Adrenal gland (tissue), 5 donors: Measurements from ENCODE around the gene ERV3-1.
"Not testable (repeated sequence)": the region's sequence is repeated elsewhere in the genome, so short reads cannot be mapped to it uniquely, and the experiment has no call there.

Experiments
- CTCF ChIP-seq, 6 experiments: fragments of 450-650 bp in 4 of 6; fragments of 200-600 bp in 2 of 6; sonication (generic) in 1 of 6; IDR thresholded peaks; 1 replicate in 5 of 6; 2 replicates in 1 of 6; pipeline versions ENCODE4 v1.5.1 to v1.8.0; 2016 to 2021; ENCODE audit warnings: antibody characterized with exemption in 6 of 6, mild to moderate bottlenecking in 2 of 6, moderate library complexity in 1 of 6
- POLR2A ChIP-seq, 2 donors: fragments of 450-650 bp; IDR thresholded peaks; one replicate each; pipeline ENCODE4 v1.6.1; 2017; ENCODE audit warnings: antibody characterized with exemption in 2 of 2, mild to moderate bottlenecking in 2 of 2, moderate library complexity in 1 of 2
- donor health status: DM: no; HTN: no; CAD: no.

- TF ChIP-seq CTCF, POLR2A (IDR thresholded peaks at IDR 0.05): not testable (repeated sequence)
These were observed 26.9 kb upstream of the ERV3-1 start for GRCh38 chr7:65033391-65033790.
